ENCODE data around the gene ZNF761.

DNA sequence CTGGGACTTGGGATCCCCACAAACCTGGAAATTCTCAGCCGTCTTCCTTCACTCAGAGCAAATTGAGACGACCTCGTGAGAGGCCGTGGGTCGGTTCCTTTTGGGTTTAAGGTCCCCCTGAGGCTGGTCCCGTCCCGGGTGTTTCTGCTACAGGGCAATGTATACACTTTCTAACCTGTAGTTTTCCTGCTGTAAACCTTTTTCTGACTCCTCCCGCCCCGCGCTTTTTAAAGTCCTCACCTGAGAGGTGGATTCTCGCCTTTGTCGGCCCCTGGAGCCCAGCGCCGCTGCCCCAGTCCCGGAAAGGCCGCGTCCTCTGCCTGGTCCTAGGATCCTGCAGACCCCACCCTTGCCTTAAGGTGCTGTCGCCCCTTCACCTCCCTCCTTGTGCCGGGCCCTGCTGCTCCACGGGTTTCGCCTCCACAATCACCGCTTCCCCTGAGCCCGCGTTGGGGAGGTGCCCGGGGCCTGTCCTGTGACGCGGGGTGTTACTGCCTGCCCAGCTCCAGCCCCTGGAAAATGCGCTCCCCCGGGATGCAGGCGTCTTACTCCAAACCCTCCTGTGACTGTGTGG is 391 bp downstream of the ZNF761 start:
- TF ChIP-seq TAF1 (IDR thresholded peaks at IDR 0.05; ENCODE audit: borderline replicate concordance, insufficient read depth, low read length): no peak
- TF ChIP-seq POLR2AphosphoS5 (IDR thresholded peaks at IDR 0.05; ENCODE audit: low read depth, low read length): no peak
- no peak for TF ChIP-seq SIN3A (IDR thresholded peaks at IDR 0.05; ENCODE audit: borderline replicate concordance, insufficient read depth, low read length)
- TF ChIP-seq REST (IDR thresholded peaks at IDR 0.05; ENCODE audit: insufficient read depth in 1 of 2, low read depth in 2 of 2, low read length in 2 of 2): no peak
- TF ChIP-seq FOXP2 (optimal IDR thresholded peaks at IDR 0.05; ENCODE audit: borderline replicate concordance, extremely low read depth, extremely low read length, insufficient read depth): no peak
